ENCODE results near the gene LTBR. TPM values are rescaled to one million over a fixed set of nuclear protein-coding genes. Genes with fewer than 3 reads are reported as not detected.
A peak's percentile ranks its signal among the peaks of the same experiment; 100 is the strongest.
"Not testable (repeated sequence)": the region's sequence is repeated elsewhere in the genome, so short reads cannot be mapped to it uniquely, and the experiment has no call there.

LTBR gene
- 84.2 TPM for total RNA-seq

GRCh38 chr12:6383572-6384498 lies at the start of gene LTBR:
Gene LTBR (plus strand): TSS chr12:6384162. CDS start chr12:6384359, 197 bp downstream.
- ATAC-seq: peak; percentile 93

- no peak for ATAC-seq
Observed at GRCh38 chr12:6334359-6334758, 49.6 kb upstream of the LTBR start.

GRCh38 chr12:6334940-6335450 lies 49.0 kb upstream of the LTBR start:
- no peak for ATAC-seq

- peak; percentile 47 for ATAC-seq
Observed at GRCh38 chr12:6335451-6336078, 48.4 kb upstream of the LTBR start.

GRCh38 chr12:6336079-6336888 lies 47.7 kb upstream of the LTBR start:
- ATAC-seq: peak; percentile 73

GRCh38 chr12:6336889-6337853 lies 46.8 kb upstream of the LTBR start:
- peak; percentile 3 for ATAC-seq

DNA sequence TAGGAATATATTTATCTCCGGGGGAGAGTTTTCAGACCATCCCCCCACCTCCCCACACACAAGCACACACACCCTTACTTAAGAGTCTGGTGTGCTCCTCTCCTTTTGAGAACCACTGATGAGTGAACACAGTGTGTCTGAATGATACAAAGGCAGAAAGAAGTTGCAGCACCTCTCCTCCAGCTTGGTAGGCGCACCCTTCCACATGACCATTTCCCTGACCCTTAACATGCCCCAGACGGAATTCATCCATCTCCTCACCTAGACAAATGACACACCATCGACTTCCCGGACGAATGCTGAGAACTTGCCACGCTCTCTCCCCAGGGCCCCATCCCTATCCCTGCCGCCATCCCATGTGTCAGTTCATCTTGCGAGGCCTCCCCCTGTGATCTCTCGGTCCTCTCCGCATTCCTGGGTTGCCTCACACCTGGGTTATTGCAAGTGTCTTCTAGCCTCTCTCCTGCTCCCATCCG lies 46.0 kb upstream of the LTBR start:
- ATAC-seq: no peak

- ATAC-seq: not testable (repeated sequence)
Observed at GRCh38 chr12:6338536-6338935, 45.4 kb upstream of the LTBR start.

DNA sequence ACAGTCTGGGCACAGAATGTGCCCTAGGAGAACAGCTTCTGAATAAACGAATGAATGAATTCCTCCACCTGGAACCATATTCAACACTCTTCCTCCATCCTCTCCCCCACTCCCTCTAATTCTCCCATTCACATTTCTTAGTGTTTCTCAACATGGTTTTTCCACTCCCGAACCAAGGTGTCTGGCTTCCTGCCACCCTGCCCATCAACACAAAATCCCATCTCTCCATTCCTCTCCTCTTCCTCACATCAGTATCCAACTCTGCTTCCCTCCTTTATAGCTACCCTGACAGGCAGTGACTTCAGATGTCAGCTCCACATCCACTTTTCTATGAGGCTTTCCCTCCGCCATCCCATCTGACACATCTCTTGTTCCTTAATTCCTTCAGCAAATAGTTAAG lies 45.0 kb upstream of the LTBR start:
- no peak for ATAC-seq

- ATAC-seq: no peak
Observed at GRCh38 chr12:6340032-6340638, 43.8 kb upstream of the LTBR start.

GRCh38 chr12:6340745-6341416 lies 43.1 kb upstream of the LTBR start:
- no peak for ATAC-seq

DNA sequence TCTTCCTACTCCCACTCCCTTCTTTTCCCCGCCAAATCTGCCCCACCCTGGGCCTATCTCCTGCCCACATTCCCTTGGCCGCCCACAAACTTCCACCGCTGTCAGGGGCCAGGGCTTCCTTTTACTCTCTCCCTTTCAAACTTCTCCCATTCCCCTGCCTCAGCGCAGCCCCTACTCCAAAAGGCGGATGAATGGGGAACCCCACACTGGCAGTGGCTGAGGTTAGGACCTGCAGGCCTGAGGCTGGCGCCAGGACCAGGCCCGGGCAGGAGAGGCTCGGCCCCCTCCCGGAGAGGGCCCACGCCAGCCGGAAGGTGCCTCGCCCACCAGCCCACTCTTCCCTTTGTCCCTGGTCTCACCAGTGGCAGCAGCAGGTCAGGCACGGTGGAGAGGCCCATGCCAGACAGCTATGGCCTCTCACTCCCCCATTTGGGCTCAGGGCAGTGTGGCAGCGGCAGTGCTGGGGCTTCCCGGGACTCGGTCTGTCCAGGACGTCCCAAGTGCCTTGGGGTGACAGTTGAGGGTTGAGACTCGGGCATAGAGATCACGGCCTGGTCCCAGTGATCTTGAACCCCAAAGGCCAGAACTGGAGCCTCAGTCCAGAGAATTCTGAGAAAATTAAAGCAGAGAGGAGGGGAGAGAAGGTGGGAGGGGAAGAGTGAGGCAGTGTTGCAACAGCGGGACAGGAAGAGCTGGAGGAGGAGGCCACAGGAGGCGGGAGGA lies 42.4 kb upstream of the LTBR start, which contains the start of gene TNFRSF1A:
TNFRSF1A (minus strand) TSS at position 660 of the 723 bp plus-strand sequence; CDS start at position 398, 262 bp downstream.
- peak; percentile 56 for ATAC-seq

- ATAC-seq: no peak
Observed at GRCh38 chr12:6342140-6342889, 41.6 kb upstream of the LTBR start.

DNA sequence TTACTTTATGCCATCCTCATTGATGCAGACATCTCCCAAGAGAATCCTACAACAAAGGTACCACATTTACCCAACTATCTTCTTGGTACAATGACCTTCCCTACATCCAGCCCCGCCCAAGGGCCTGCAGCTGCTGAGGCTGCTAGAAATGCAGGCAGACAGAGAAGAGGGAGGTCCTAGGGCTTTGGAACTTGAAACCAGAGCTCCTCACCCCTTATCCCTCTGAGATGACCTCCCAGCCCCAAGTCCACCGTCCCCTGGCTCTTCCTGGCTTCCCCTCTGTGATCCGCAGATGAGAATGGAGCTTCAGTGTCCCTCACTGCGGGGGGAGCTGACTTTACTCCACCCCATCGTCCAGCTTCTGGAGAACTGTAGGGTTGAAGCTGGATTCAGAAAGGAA lies 40.4 kb upstream of the LTBR start:
- ATAC-seq: no peak

GRCh38 chr12:6344101-6344660 lies 39.8 kb upstream of the LTBR start:
- ATAC-seq: not testable (repeated sequence)

- ATAC-seq: peak; percentile 53
Observed at GRCh38 chr12:6345319-6346091, 38.5 kb upstream of the LTBR start.

DNA sequence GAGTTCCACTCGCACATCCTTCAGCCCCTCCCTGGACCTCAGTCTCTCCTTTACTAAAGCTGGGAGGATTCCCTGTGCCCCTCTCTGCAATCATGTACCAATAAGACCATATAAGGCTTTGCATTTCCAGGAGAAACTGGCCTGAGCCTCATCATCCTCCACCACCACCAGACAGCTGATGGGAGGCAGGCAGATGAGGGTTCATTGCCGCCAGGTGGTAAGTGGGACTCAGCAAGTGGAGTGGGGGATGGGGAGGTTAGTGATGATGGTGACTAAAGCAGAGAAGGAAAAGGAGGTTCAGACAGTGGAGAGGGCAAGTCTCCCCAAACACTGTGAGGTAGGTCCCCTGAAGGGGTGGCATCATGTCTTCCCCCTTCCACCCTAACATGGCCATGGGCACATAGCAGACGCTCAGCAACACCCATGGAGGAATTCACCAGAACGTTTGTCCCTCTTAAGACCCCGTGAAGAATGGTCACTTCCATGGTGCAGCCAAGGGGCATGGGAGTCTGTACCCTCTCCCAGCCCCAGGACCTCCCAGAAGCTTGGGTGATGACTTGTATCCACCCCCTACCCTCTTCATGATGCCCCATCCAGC lies 37.6 kb upstream of the LTBR start:
- ATAC-seq: no peak

Data from esophagus mucosa (tissue), 1 donor.